ENCODE results near the gene PRRC2B.
A peak's percentile ranks its signal among the peaks of the same experiment; 100 is the strongest.
"Not testable (repeated sequence)": the region's sequence is repeated elsewhere in the genome, so short reads cannot be mapped to it uniquely, and the experiment has no call there.

The PRRC2B gene

DNA sequence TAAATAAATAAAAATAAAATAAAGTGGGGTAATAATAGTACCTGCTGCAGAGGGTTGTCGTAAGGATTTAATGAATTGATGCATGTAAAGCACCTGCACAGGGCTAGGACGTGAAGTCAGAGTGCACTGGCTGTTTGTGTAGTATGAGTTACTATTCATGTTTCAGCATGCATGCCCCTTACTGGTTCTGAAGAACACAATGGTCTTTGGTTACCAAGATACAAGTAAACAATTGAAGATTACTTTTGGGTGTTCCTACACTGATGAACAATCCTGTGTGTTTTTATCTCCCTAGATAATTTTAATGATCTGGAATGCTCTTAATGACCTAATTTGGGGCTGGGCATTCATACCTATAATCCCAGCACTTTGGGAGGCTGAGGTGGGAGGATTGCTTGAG is 23.2 kb upstream of the PRRC2B start:
- no peak for DNase-seq (ENCODE audit: low read depth)
- no peak for TF ChIP-seq CTCF (conservative IDR thresholded peaks at IDR 0.05; ENCODE audit: low read depth, low read length)
- H3K4me3 ChIP-seq (ENCODE audit: low read length): no peak overlapping the region

GRCh38 chr9:131372599-131372973 is 21.3 kb upstream of the PRRC2B start:
- not testable (repeated sequence) for DNase-seq (ENCODE audit: low read depth)
- peak overlapping the region; percentile 68 for H3K4me3 ChIP-seq (ENCODE audit: low read length)

GRCh38 chr9:131374638-131375037 is 19.2 kb upstream of the PRRC2B start:
- H3K4me3 ChIP-seq (ENCODE audit: low read length); DNase-seq (ENCODE audit: low read depth): not testable (repeated sequence)

DNA sequence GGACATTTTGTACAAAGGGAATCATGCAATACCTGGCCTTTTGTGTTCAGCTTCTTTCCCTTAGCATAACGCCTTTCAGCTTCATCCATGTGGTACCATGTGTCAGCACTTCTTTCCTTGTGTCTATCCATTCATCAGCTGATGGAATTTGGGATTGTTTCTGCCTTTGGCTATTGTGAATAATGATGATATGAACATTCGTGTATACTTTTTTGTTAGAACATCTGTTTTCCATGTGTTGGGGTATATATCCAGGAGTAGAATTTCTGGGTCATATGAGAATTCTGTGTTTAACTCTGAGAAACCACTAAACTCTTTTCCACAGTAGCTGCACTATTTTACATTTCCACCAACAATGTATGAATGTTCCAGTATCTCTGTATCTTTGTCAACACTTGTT is 14.8 kb upstream of the PRRC2B start:
- DNase-seq (ENCODE audit: low read depth): no peak
- no peak for TF ChIP-seq CTCF (conservative IDR thresholded peaks at IDR 0.05; ENCODE audit: low read depth, low read length)
- H3K4me3 ChIP-seq (ENCODE audit: low read length): no peak overlapping the region

GRCh38 chr9:131382850-131383729 is 10.8 kb upstream of the PRRC2B start:
- peak; percentile 89 for DNase-seq (ENCODE audit: low read depth)
- H3K4me3 ChIP-seq (ENCODE audit: low read length): no peak overlapping the region
- TF ChIP-seq CTCF (conservative IDR thresholded peaks at IDR 0.05; ENCODE audit: low read depth, low read length): no peak

DNA sequence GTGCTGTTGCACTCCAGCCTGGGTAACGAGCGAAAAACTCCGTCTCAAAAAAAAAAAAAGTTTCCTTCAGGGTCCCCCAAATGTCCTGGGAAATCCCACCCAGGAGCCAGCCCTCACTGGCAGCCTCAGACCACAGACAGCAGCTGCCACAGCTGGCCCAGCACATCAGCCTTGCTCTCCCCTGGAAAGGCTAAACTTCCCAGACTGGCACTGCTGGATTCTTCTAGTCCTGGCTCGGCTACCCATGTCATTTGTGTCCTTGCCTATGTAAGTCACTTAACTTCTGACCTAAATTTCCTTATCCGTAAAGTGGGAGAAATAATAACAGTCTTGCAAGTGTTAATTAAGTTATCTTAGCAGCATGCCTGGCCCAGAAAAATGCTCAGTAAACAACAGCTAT is 8.6 kb upstream of the PRRC2B start:
- no peak for TF ChIP-seq CTCF (conservative IDR thresholded peaks at IDR 0.05; ENCODE audit: low read depth, low read length)

GRCh38 chr9:131386281-131386680 is 7.6 kb upstream of the PRRC2B start:
- no peak overlapping the region for H3K4me3 ChIP-seq (ENCODE audit: low read length)
- no peak for TF ChIP-seq CTCF (conservative IDR thresholded peaks at IDR 0.05; ENCODE audit: low read depth, low read length)
- DNase-seq (ENCODE audit: low read depth): no peak

More for the DNA sequence above, 8.6 kb upstream of the PRRC2B start:
- H3K4me3 ChIP-seq (ENCODE audit: low read length): no peak overlapping the region
- DNase-seq (ENCODE audit: low read depth): no peak

DNA sequence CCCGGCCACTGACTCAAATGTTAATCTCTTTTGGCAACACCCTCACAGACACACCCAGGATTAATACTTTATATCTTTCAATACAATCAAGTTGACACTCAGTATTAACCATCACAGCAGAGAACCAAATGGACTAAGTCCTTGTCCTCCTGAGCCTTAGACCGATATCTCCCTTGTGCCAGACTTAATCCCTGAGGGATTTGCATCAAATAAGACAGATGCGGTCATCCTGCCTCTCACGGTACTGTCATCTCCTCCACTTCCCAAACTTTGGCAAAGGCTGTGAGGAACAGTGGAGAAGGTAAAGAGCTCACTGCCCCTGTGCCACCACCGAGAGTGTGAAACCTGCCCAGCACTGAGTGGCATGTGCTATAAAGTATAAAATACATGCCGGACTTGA is 6.5 kb upstream of the PRRC2B start:
- TF ChIP-seq CTCF (conservative IDR thresholded peaks at IDR 0.05; ENCODE audit: low read depth, low read length): no peak
- no peak overlapping the region for H3K4me3 ChIP-seq (ENCODE audit: low read length)
- no peak for DNase-seq (ENCODE audit: low read depth)
